ENCODE data around the gene CXorf65. TPM values are rescaled to one million over a fixed set of nuclear protein-coding genes. Genes with fewer than 3 reads are reported as not detected.

CXorf65 gene
- total and polyA plus RNA-seq, 2 experiments from 2014 or later, result not detected

- no peaks in the 10 kb centered on the region for H3K27me3 ChIP-seq (replicated peaks; ENCODE audit: insufficient read depth)
- no peak for DNase-seq
- 80 to 100% methylated on average over 2 to 4 of the region's 4 CpGs for WGBS, 2 experiments (ENCODE audit: low coverage in 1 of 2, low lambda C conversion rate in 2 of 2, missing lambda C conversion rate in 2 of 2)
These were observed 25.0 kb upstream of the CXorf65 start for GRCh38 chrX:71131510-71131909.

GRCh38 chrX:71128915-71129765, 22.6 kb upstream of the CXorf65 start:
- Histone ChIP-seq H4K20me1 (ENCODE audit: insufficient read depth) (no peaks in the 10 kb centered on the region), H3K27ac (peak overlapping the region; percentile 27; the same call in 1 of the 2 replicates), H3K79me2 (ENCODE audit: insufficient read depth) (no peaks in the 10 kb centered on the region), H3K36me3 (ENCODE audit: low read depth) (peaks cover 3% of the 10 kb centered on the region; the same call in 1 of the 2 replicates), H3K4me3 (no peak overlapping the region), H3K9me3 (ENCODE audit: low read depth) (no peaks in the 10 kb centered on the region), H3K4me2 (ENCODE audit: unreplicated experiment) (no peak overlapping the region), H3K9me2 (ENCODE audit: insufficient read depth) (no peaks in the 10 kb centered on the region), H3K4me1 (ENCODE audit: insufficient read depth) (no peaks in the 10 kb centered on the region), H3K27me3 (replicated peaks; ENCODE audit: insufficient read depth) (no peaks in the 10 kb centered on the region), H2AFZ (no peak overlapping the region), H3F3A (ENCODE audit: insufficient read depth) (no peaks in the 10 kb centered on the region), H3K9ac (no peak overlapping the region; the same call in 1 of the 2 replicates)
- peak; percentile 46 for DNase-seq
- TF ChIP-seq EZH2 (IDR thresholded peaks at IDR 0.05; ENCODE audit: insufficient read depth, poor library complexity, severe bottlenecking), result no peak
- TF ChIP-seq EZH2phosphoT487 (IDR thresholded peaks at IDR 0.05; ENCODE audit: insufficient read depth, low read depth), result no peak
- 49% methylated on average over 17 to 18 of the region's 18 CpGs for WGBS, 2 experiments (ENCODE audit: low coverage in 1 of 2, low lambda C conversion rate in 2 of 2, missing lambda C conversion rate in 2 of 2)
- in situ Hi-C loops (cut with MboI), result no loop called here

More at GRCh38 chrX:71131510-71131909, 25.0 kb upstream of the CXorf65 start:
- Histone ChIP-seq H3F3A (ENCODE audit: insufficient read depth) (no peaks in the 10 kb centered on the region), H4K20me1 (ENCODE audit: insufficient read depth) (no peaks in the 10 kb centered on the region), H3K4me2 (ENCODE audit: unreplicated experiment) (no peak overlapping the region), H3K4me1 (ENCODE audit: insufficient read depth) (no peaks in the 10 kb centered on the region), H3K36me3 (ENCODE audit: low read depth) (peaks cover 3% of the 10 kb centered on the region; the same call in 1 of the 2 replicates), H3K9me3 (ENCODE audit: low read depth) (no peaks in the 10 kb centered on the region), H2AFZ (no peak overlapping the region), H3K9me2 (ENCODE audit: insufficient read depth) (no peaks in the 10 kb centered on the region), H3K9ac (no peak overlapping the region), H3K4me3 (no peak overlapping the region), H3K79me2 (ENCODE audit: insufficient read depth) (no peaks in the 10 kb centered on the region), H3K27ac (no peak overlapping the region)
- in situ Hi-C loops (cut with MboI), result no loop called here
- TF ChIP-seq EZH2phosphoT487 (IDR thresholded peaks at IDR 0.05; ENCODE audit: insufficient read depth, low read depth), result no peak

- 70 to 72% methylated on average over 10 to 11 of the region's 12 CpGs for WGBS, 2 experiments (ENCODE audit: low coverage in 1 of 2, low lambda C conversion rate in 2 of 2, missing lambda C conversion rate in 2 of 2)
- Histone ChIP-seq H3K4me1 (ENCODE audit: insufficient read depth) (no peaks in the 10 kb centered on the region), H3K9me2 (ENCODE audit: insufficient read depth) (no peaks in the 10 kb centered on the region), H3K9ac (no peak overlapping the region; the same call in 1 of the 2 replicates), H3K79me2 (ENCODE audit: insufficient read depth) (no peaks in the 10 kb centered on the region), H3K27ac (peak overlapping the region; percentile 27; the same call in 1 of the 2 replicates), H2AFZ (no peak overlapping the region), H4K20me1 (ENCODE audit: insufficient read depth) (no peaks in the 10 kb centered on the region), H3K9me3 (ENCODE audit: low read depth) (no peaks in the 10 kb centered on the region), H3F3A (ENCODE audit: insufficient read depth) (no peaks in the 10 kb centered on the region), H3K36me3 (ENCODE audit: low read depth) (peaks cover 3% of the 10 kb centered on the region; the same call in 1 of the 2 replicates), H3K27me3 (replicated peaks; ENCODE audit: insufficient read depth) (no peaks in the 10 kb centered on the region), H3K4me3 (no peak overlapping the region), H3K4me2 (ENCODE audit: unreplicated experiment) (no peak overlapping the region)
- TF ChIP-seq EZH2 (IDR thresholded peaks at IDR 0.05; ENCODE audit: insufficient read depth, poor library complexity, severe bottlenecking) (no peak), EZH2phosphoT487 (IDR thresholded peaks at IDR 0.05; ENCODE audit: insufficient read depth, low read depth) (no peak)
- peak; percentile 61 for DNase-seq
- in situ Hi-C loops (cut with MboI), result no loop called here
These were observed 21.8 kb upstream of the CXorf65 start for GRCh38 chrX:71128166-71128833.

- Histone ChIP-seq H2AFZ (peak overlapping the region; percentile 99), H3K36me3 (ENCODE audit: low read depth) (no peaks in the 10 kb centered on the region; the same call in 1 of the 2 replicates), H4K20me1 (ENCODE audit: insufficient read depth) (no peaks in the 10 kb centered on the region), H3K4me2 (ENCODE audit: unreplicated experiment) (peak overlapping the region; percentile 83), H3K27me3 (replicated peaks; ENCODE audit: insufficient read depth) (no peaks in the 10 kb centered on the region), H3F3A (ENCODE audit: insufficient read depth) (no peaks in the 10 kb centered on the region), H3K9ac (peak overlapping the region; percentile 96), H3K4me1 (ENCODE audit: insufficient read depth) (no peaks in the 10 kb centered on the region), H3K79me2 (ENCODE audit: insufficient read depth) (peaks cover 12% of the 10 kb centered on the region; the same call in 1 of the 2 replicates), H3K9me2 (ENCODE audit: insufficient read depth) (no peaks in the 10 kb centered on the region), H3K4me3 (peak overlapping the region; percentile 93), H3K9me3 (ENCODE audit: low read depth) (no peaks in the 10 kb centered on the region), H3K27ac (peak overlapping the region; percentile 75; the same call in 1 of the 2 replicates)
- WGBS, 2 experiments (ENCODE audit: low coverage in 1 of 2, low lambda C conversion rate in 2 of 2, missing lambda C conversion rate in 2 of 2), result 2 to 3% methylated on average over 6 to 11 of the region's 17 CpGs
- in situ Hi-C loops (cut with MboI), result no loop called here
- TF ChIP-seq EZH2phosphoT487 (IDR thresholded peaks at IDR 0.05; ENCODE audit: insufficient read depth, low read depth), result no peak
- no peak for TF ChIP-seq EZH2 (IDR thresholded peaks at IDR 0.05; ENCODE audit: insufficient read depth, poor library complexity, severe bottlenecking)
- DNase-seq, result peak; percentile 19
These were observed 12.5 kb upstream of the CXorf65 start for GRCh38 chrX:71118985-71119535.
